Ammon's horn (tissue), 1 donor: Measurements from ENCODE around the gene PNMA8C.
A peak's percentile ranks its signal among the peaks of the same experiment; 100 is the strongest.

Experiments used
- DNase-seq: peaks from one replicate; pipeline ENCODE4 v3.0.0-alpha.2; 2016; ENCODE audit warnings: low spot score

PNMA8C gene

GRCh38 chr19:46428239-46429135 is at the start of gene PNMA8C:
Gene PNMA8C (minus strand): TSS chr19:46428936. CDS start chr19:46428359, 577 bp downstream.
- peak; percentile 96 for DNase-seq

GRCh38 chr19:46475986-46476385 is 47.2 kb upstream of the PNMA8C start:
- DNase-seq, result no peak

DNA sequence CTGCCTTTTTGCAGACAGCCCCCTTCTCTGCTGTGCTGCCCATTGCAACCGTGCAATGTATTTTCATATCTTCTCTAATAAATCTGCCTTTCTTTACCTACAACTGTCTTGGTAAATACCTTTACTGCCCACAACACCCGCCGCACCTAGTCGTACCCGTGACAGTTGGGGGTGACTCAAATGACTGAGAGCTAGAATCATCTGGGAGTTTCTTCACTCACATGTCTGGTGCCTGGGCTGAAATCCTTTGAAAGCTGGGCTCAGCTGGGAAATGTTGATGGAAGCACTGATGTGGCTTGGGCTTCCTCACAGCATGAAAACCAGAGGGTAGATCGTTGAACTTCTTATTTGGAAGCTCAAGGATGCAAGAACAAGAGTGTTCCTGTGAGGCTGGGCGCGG is 45.5 kb upstream of the PNMA8C start:
- DNase-seq, result no peak

- no peak for DNase-seq
Observed at GRCh38 chr19:46472592-46472991, 43.9 kb upstream of the PNMA8C start.

GRCh38 chr19:46471811-46472543 is 43.2 kb upstream of the PNMA8C start:
- no peak for DNase-seq

- DNase-seq, result peak; percentile 84
Observed at GRCh38 chr19:46471116-46471733, 42.5 kb upstream of the PNMA8C start, which contains the start of gene PNMA8A. Gene PNMA8A (minus strand): TSS chr19:46471563. CDS start chr19:46471035, 528 bp downstream.

DNA sequence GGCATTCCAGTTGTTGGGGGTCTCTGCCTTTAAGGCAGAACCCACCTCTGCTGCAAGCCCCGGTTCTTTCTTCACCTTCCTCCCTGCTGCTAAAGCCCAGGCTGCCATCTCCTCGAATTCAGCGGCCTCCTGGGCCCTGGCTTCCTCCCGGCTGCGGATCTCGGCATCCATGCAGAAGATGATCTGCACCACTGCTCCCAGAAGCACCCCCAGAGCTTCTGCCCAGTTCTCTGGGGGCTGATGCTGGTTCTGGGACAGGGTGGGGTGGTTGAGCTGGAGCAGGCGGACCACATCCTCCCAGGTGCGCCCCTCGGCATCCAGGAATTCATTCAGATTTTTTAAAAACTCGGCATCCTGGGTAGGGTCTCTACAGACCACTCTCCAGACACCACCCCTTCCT is 41.6 kb upstream of the PNMA8C start:
- DNase-seq, result no peak

- DNase-seq, result no peak
Observed at GRCh38 chr19:46469541-46470185, 40.9 kb upstream of the PNMA8C start.

DNA sequence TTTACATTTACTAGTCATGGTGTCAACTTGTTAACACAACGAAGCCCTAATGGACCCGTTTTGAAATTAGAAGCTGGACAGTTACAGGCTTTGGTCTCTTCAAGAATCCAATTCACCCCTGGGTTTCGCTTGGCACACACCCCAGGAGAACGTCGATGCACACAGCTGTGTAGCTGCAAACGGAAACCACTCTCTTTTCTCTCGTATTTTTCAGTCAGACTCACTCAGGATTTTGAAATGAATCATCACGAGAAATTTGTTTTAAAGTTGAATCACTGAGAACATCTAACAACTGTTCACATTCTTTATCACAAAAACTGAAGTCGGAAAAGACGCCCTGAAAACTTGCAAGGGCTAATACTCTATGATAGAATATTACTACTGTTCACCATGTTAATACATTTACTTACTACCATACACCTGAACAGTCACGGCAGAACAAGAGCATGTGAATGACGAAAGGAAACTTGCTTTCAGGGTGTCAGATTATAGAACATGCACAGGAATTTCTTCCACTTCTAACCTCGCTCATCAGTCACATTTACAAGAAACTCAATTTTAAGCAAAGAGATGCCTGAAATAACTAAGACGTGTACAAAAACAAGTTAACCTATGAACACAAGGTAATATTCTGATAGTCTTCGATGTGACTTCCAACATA is 37.9 kb upstream of the PNMA8C start:
- DNase-seq, result no peak

DNA sequence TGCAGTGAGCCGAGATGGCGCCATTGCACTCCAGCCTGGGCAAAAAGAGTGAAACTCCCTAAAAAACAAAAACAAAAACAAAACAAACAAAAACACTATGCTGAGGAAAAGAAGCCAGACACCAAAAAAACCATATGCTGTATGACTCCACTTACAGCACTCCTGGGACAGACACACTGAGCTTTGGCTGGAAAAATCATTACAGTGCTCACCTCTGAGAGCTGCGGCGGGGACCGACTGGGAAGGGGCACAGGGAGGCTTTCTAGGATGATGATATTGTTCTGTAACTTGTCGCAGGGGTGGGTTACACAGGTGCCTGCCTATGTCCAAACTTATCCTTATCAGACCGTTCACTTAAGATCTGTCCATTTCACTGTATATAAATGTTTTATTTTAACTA is 34.8 kb upstream of the PNMA8C start:
- no peak for DNase-seq

DNA sequence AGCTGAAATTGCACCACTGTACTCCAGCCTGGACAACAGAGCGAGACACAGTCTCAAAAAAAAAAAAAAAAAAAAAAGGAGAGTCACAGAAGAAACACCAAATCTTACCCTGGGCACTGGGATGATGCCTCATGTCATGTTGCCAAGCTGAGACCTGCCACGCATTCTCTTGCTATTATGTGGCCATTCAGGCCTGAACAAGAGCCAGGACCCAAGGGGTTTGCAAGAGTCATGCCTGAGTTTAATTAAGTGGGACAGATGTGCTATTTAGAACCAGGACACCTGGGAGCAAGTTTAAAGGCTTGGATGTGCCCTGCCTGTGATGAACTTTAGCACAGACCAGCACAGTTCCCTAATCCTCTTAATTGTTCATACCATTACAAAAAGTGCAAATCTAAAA is 32.8 kb upstream of the PNMA8C start:
- no peak for DNase-seq

- no peak for DNase-seq
Observed at GRCh38 chr19:46460981-46461380, 32.2 kb upstream of the PNMA8C start.

DNA sequence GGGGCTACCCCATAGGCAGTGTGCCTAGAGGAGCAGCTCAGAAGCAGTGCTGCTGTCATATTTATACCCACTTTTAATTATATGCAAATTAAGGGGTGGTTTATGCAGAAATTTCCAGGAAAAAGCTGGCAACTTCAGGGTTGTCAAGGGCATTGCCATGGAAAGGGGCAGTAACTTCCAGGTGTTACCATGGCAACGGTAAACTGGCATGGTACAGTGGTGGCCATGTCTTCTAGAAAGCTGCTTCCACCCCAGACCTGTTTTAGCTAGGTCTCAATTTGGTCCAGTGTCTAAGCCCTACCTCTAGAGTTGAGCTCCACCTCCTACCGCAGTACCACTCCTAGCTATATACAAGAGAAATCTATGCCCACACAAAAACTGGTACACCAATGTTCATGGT is 31.3 kb upstream of the PNMA8C start:
- DNase-seq, result no peak

DNA sequence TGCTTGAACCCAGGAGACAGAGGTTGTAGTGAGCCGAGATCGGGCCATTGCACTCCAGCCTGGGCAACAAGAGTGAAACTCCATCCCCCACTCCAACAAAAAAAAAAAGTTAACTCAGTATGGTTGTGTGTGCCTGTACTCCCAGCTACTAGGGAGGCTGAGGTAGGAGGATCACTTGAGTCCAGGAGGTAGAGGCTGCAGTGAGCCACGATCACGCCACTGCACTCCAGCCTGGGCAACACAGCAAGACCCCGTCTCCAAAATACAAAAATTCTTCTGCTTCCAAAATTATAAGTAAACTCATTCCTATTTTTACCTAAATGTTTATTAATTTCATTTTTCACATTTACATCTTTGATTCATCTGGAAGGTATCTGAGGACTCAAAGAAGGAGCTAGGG is 28.2 kb upstream of the PNMA8C start:
- no peak for DNase-seq

- no peak for DNase-seq
Observed at GRCh38 chr19:46454244-46454643, 25.5 kb upstream of the PNMA8C start.

GRCh38 chr19:46453661-46454060 is 24.9 kb upstream of the PNMA8C start:
- DNase-seq, result no peak

GRCh38 chr19:46452186-46452585 is 23.4 kb upstream of the PNMA8C start:
- DNase-seq, result no peak

GRCh38 chr19:46451352-46451751 is 22.6 kb upstream of the PNMA8C start:
- DNase-seq, result peak; percentile 53

GRCh38 chr19:46450737-46451136 is 22.0 kb upstream of the PNMA8C start:
- DNase-seq, result no peak

- no peak for DNase-seq
Observed at GRCh38 chr19:46449228-46449627, 20.5 kb upstream of the PNMA8C start.

GRCh38 chr19:46448601-46449000 is 19.9 kb upstream of the PNMA8C start:
- DNase-seq, result no peak

GRCh38 chr19:46447824-46448223 is 19.1 kb upstream of the PNMA8C start:
- DNase-seq, result no peak
